Measurements from ENCODE around the gene ANGPT4. TPM values are rescaled to one million over a fixed set of nuclear protein-coding genes. Genes with fewer than 3 reads are reported as not detected.

The ANGPT4 gene
- total RNA-seq, 1 experiment from 2014 or later: not detected

DNA sequence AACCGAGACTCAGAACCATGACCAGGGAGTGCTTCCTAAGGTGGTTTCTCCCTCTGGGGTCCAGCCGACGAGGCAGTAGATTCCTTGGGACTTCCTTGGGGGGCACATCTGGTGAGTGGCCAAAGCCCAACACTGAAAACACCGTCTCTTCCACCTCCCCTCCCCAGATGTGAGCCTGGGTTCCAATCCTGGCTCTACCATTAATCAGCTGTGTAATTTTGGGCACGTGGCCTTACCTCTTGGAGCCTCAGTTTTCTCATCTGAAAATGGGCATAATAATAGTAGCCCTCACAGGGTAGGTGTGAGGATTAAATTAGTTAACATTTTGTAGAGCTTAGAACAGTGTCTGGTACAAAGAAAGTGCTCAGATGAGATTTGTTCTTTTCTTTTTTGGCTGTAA is 77.1 kb downstream of the ANGPT4 start:
- Mint-ChIP-seq H3K36me3 (ENCODE audit: insufficient read depth, unreplicated experiment) (no peaks in the 10 kb centered on the region), H3K4me1 (ENCODE audit: low read depth, unreplicated experiment) (peaks cover 20% of the 10 kb centered on the region), H3K27ac (ENCODE audit: unreplicated experiment) (no peak overlapping the region), H3K9me3 (ENCODE audit: unreplicated experiment) (no peaks in the 10 kb centered on the region), H3K27me3 (ENCODE audit: insufficient read depth, unreplicated experiment) (no peaks in the 10 kb centered on the region), H3K4me3 (ENCODE audit: unreplicated experiment) (no peak overlapping the region)
- ChIA-PET POLR2A (no interaction called here), CTCF (no interaction called here)
- Histone ChIP-seq H3K9me3 (no peaks in the 10 kb centered on the region), H3K36me3 (ENCODE audit: control insufficient read depth, insufficient read depth, low read length) (no peaks in the 10 kb centered on the region; the same call in 1 of the 2 replicates), H3K4me3 (ENCODE audit: low read depth, low read length) (no peak overlapping the region), H3K27me3 (replicated peaks; ENCODE audit: control insufficient read depth, insufficient read depth, low read length) (no peaks in the 10 kb centered on the region), H3K4me1 (peaks cover 19% of the 10 kb centered on the region)
- BruUV-seq (replicated peaks): no TSS peak
- intact Hi-C loops (cut with micrococcal nuclease; ENCODE audit: unreplicated experiment): no loop called here
- no peak for DNase-seq
- TF ChIP-seq, protein P1, sequence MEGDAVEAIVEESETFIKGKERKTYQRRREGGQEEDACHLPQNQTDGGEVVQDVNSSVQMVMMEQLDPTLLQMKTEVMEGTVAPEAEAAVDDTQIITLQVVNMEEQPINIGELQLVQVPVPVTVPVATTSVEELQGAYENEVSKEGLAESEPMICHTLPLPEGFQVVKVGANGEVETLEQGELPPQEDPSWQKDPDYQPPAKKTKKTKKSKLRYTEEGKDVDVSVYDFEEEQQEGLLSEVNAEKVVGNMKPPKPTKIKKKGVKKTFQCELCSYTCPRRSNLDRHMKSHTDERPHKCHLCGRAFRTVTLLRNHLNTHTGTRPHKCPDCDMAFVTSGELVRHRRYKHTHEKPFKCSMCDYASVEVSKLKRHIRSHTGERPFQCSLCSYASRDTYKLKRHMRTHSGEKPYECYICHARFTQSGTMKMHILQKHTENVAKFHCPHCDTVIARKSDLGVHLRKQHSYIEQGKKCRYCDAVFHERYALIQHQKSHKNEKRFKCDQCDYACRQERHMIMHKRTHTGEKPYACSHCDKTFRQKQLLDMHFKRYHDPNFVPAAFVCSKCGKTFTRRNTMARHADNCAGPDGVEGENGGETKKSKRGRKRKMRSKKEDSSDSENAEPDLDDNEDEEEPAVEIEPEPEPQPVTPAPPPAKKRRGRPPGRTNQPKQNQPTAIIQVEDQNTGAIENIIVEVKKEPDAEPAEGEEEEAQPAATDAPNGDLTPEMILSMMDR (IDR thresholded peaks at IDR 0.05; ENCODE audit: insufficient read depth in 1 of 2, low read depth in 1 of 2, low read length in 1 of 2, severe bottlenecking in 1 of 2, unreplicated experiment in 1 of 2): no peak

DNA sequence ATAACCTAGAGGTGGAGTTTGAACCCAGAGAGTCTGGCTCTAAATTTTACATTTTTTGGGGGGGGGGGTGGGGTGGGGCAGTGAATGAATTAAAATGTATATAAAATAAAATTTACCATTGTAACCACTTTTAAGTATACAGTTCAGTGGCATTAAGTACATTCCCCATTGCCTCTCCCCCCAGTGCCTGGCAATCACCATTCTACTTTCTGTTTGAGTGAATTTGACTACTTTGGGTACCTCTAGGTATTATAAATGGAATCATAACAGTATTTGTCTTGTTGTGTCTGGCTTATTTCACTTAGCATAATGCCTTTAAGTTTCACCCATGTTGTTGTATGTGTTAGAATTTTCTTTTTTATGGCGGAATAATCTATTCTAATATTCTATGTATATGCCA is 79.9 kb downstream of the ANGPT4 start:
- no peak for DNase-seq
- Mint-ChIP-seq H3K4me1 (ENCODE audit: low read depth, unreplicated experiment) (peaks cover 13% of the 10 kb centered on the region), H3K9me3 (ENCODE audit: unreplicated experiment) (no peaks in the 10 kb centered on the region), H3K4me3 (ENCODE audit: unreplicated experiment) (no peak overlapping the region), H3K27me3 (ENCODE audit: insufficient read depth, unreplicated experiment) (no peaks in the 10 kb centered on the region), H3K36me3 (ENCODE audit: insufficient read depth, unreplicated experiment) (no peaks in the 10 kb centered on the region), H3K27ac (ENCODE audit: unreplicated experiment) (no peak overlapping the region)
- intact Hi-C loops (cut with micrococcal nuclease; ENCODE audit: unreplicated experiment): no loop called here
- H3K4me1 ChIP-seq: peaks cover 9% of the 10 kb centered on the region; the same call in 1 of the 2 replicates
- CTCF ChIA-PET: no interaction called here
- no peaks in the 10 kb centered on the region for H3K9me3 ChIP-seq
- POLR2A ChIA-PET: no interaction called here
- no TSS peak for BruUV-seq (replicated peaks)
- TF ChIP-seq, protein P1 (IDR thresholded peaks at IDR 0.05; ENCODE audit: insufficient read depth in 1 of 2, low read depth in 1 of 2, low read length in 1 of 2, severe bottlenecking in 1 of 2, unreplicated experiment in 1 of 2): no peak
- no peak overlapping the region for H3K4me3 ChIP-seq (ENCODE audit: low read depth, low read length)
- no peaks in the 10 kb centered on the region; the same call in 1 of the 2 replicates for H3K36me3 ChIP-seq (ENCODE audit: control insufficient read depth, insufficient read depth, low read length)
- H3K27me3 ChIP-seq (replicated peaks; ENCODE audit: control insufficient read depth, insufficient read depth, low read length): no peaks in the 10 kb centered on the region

DNA sequence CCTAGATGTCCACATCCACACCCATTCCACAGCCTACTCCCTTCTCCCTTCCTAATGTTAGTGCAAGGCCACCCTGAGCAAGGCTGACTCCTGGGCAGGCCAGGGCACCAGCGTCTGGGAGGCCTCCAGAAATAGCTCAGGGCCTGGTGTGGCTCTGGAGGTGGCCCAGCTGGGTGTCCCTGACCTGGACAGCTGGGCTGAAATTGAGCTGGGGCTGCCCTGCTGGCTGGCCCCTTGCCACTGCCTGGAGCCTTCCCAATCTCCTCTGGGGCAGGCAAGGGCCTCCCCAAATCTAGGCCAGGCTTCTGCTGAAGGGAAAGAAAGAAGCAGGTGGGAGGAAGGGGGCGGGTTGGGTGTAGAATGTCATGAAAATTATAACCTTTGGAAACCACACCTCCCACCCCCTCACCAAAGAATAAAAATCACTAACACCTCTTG is 80.5 kb downstream of the ANGPT4 start:
- ChIA-PET CTCF (no interaction called here), POLR2A (no interaction called here)
- Histone ChIP-seq H3K4me1 (peaks cover 5% of the 10 kb centered on the region; the same call in 1 of the 2 replicates), H3K27me3 (replicated peaks; ENCODE audit: control insufficient read depth, insufficient read depth, low read length) (no peaks in the 10 kb centered on the region), H3K9me3 (no peaks in the 10 kb centered on the region), H3K4me3 (ENCODE audit: low read depth, low read length) (no peak overlapping the region), H3K36me3 (ENCODE audit: control insufficient read depth, insufficient read depth, low read length) (no peaks in the 10 kb centered on the region; the same call in 1 of the 2 replicates)
- no peak overlapping the region for H3K27ac Mint-ChIP-seq (ENCODE audit: unreplicated experiment)
- H3K4me1 Mint-ChIP-seq (ENCODE audit: low read depth, unreplicated experiment): peaks cover 13% of the 10 kb centered on the region
- no peaks in the 10 kb centered on the region for H3K27me3 Mint-ChIP-seq (ENCODE audit: insufficient read depth, unreplicated experiment)
- TF ChIP-seq, protein P1 (IDR thresholded peaks at IDR 0.05; ENCODE audit: insufficient read depth in 1 of 2, low read depth in 1 of 2, low read length in 1 of 2, severe bottlenecking in 1 of 2, unreplicated experiment in 1 of 2): no peak
- H3K9me3 Mint-ChIP-seq (ENCODE audit: unreplicated experiment): no peaks in the 10 kb centered on the region
- H3K4me3 Mint-ChIP-seq (ENCODE audit: unreplicated experiment): peak overlapping the region; percentile 91
- H3K36me3 Mint-ChIP-seq (ENCODE audit: insufficient read depth, unreplicated experiment): no peaks in the 10 kb centered on the region
- DNase-seq: no peak
- intact Hi-C loops (cut with micrococcal nuclease; ENCODE audit: unreplicated experiment): no loop called here
- BruUV-seq (replicated peaks): no TSS peak
